HEK293 (cell line): Measurements from ENCODE around the gene CDC14B.

Experiments used
- CTCF ChIA-PET: fragments of 350-600 bp; formaldehyde crosslinking; extraction: SDS; loops from one replicate; lab custom pipeline; 2021; ENCODE audit warnings: antibody characterized with exemption; lab: Yijun Ruan, JAX
- POLR2A ChIA-PET: fragments of 300-600 bp; formaldehyde crosslinking; extraction: SDS; loops from one replicate; lab custom pipeline; 2020; ENCODE audit warnings: antibody characterized with exemption, inconsistent platforms; lab: Yijun Ruan, JAX
- H3K27ac ChIP-seq: fragments of 200-500 bp; sonication (Bioruptor generic); 2 replicates; pipeline ENCODE4 v1.5.1; 2014; ENCODE audit warnings: low read depth, low read length, control low read depth, inconsistent platforms; ENCODE audit errors: extremely low read depth
- H3K36me3 ChIP-seq, 2 experiments: fragments of 200-500 bp in 1 of 2; sonication (Bioruptor generic) in 1 of 2; 1 replicate in 1 of 2; 2 replicates in 1 of 2; pipeline ENCODE4 v1.5.1; 2014 to 2017; ENCODE audit warnings: inconsistent platforms in 2 of 2, low read length in 2 of 2; ENCODE audit not compliant: control insufficient read depth in 2 of 2, insufficient read depth in 1 of 2
- H3K4me1 ChIP-seq: fragments of 200-500 bp; sonication (Bioruptor generic); 2 replicates; pipeline ENCODE4 v1.5.1; 2014; ENCODE audit warnings: mild to moderate bottlenecking, low read length, inconsistent platforms; ENCODE audit not compliant: control insufficient read depth, insufficient read depth
- H3K4me3 ChIP-seq: 2 replicates; pipeline ENCODE4 v1.5.1; 2011; ENCODE audit warnings: low read depth, mild to moderate bottlenecking, control low read depth, low read length, moderate library complexity
- H3K9me3 ChIP-seq: fragments of 200-500 bp; sonication (Bioruptor generic); 2 replicates; pipeline ENCODE4 v1.5.1; 2014; ENCODE audit warnings: low read depth, low read length, inconsistent platforms; ENCODE audit not compliant: control insufficient read depth, insufficient read depth
- BCL11B ChIP-seq: fragments of 450-650 bp; formaldehyde crosslinking; IDR thresholded peaks from 2 replicates; pipeline ENCODE4 v1.5.1; 2016; ENCODE audit warnings: low read depth, missing biosample characterization, missing genetic modification characterization
- ELK4 ChIP-seq: IDR thresholded peaks from 2 replicates; pipeline ENCODE4 v1.6.1; 2011; ENCODE audit warnings: mild to moderate bottlenecking, low read depth, low read length, borderline replicate concordance
- HOXC10 ChIP-seq: sonication (generic); formaldehyde crosslinking; IDR thresholded peaks from 2 replicates; pipeline ENCODE4 v1.8.1; 2023; ENCODE audit warnings: mild to moderate bottlenecking, missing genetic modification reagents
- IKZF3 ChIP-seq: fragments of 450-650 bp; IDR thresholded peaks from 2 replicates; pipeline ENCODE4 v1.5.0; 2018; ENCODE audit warnings: missing biosample characterization, mild to moderate bottlenecking, missing genetic modification characterization, moderate library complexity
- KLF1 ChIP-seq: fragments of 450-650 bp; formaldehyde crosslinking; IDR thresholded peaks from 2 replicates; pipeline ENCODE4 v1.5.1; 2016; ENCODE audit warnings: missing biosample characterization, missing genetic modification characterization
- KLF16 ChIP-seq: fragments of 450-650 bp; formaldehyde crosslinking; IDR thresholded peaks from 2 replicates; pipeline ENCODE4 v1.5.1; 2017; ENCODE audit warnings: missing biosample characterization, missing genetic modification characterization
- MZF1 ChIP-seq: fragments of 450-650 bp; formaldehyde crosslinking; IDR thresholded peaks from 2 replicates; pipeline ENCODE4 v1.5.1; 2017; ENCODE audit warnings: missing biosample characterization, missing genetic modification characterization, borderline replicate concordance
- SALL2 ChIP-seq: fragments of 450-650 bp; formaldehyde crosslinking; IDR thresholded peaks from 2 replicates; pipeline ENCODE4 v1.5.0; 2017; ENCODE audit warnings: missing biosample characterization, mild to moderate bottlenecking, missing genetic modification characterization, borderline replicate concordance
- SP7 ChIP-seq: fragments of 450-650 bp; formaldehyde crosslinking; IDR thresholded peaks from 2 replicates; pipeline ENCODE4 v1.5.1; 2016; ENCODE audit warnings: missing biosample characterization, missing genetic modification characterization
- ZBTB17 ChIP-seq: fragments of 450-650 bp; formaldehyde crosslinking; IDR thresholded peaks from 2 replicates; pipeline ENCODE4 v1.5.1; 2016; ENCODE audit warnings: missing biosample characterization, missing genetic modification characterization
- ZBTB21 ChIP-seq: fragments of 450-650 bp; formaldehyde crosslinking; IDR thresholded peaks from 2 replicates; pipeline ENCODE4 v1.5.1; 2017; ENCODE audit warnings: missing biosample characterization, missing genetic modification characterization
- ZIC2 ChIP-seq: fragments of 450-650 bp; formaldehyde crosslinking; IDR thresholded peaks from 2 replicates; pipeline ENCODE4 v1.5.1; 2016; ENCODE audit warnings: missing biosample characterization, missing genetic modification characterization
- ZNF114 ChIP-seq: fragments of 450-650 bp; formaldehyde crosslinking; IDR thresholded peaks from 2 replicates; pipeline ENCODE4 v1.5.0; 2017; ENCODE audit warnings: missing biosample characterization, missing genetic modification characterization
- ZNF19 ChIP-seq: fragments of 450-650 bp; formaldehyde crosslinking; IDR thresholded peaks from 2 replicates; pipeline ENCODE4; 2016; ENCODE audit warnings: missing biosample characterization, missing genetic modification characterization, low read depth
- ZNF223 ChIP-seq: fragments of 450-650 bp; formaldehyde crosslinking; IDR thresholded peaks from 2 replicates; pipeline ENCODE4 v1.5.1; 2016; ENCODE audit warnings: missing biosample characterization, missing genetic modification characterization
- ZNF248 ChIP-seq: fragments of 450-650 bp; formaldehyde crosslinking; IDR thresholded peaks from 2 replicates; pipeline ENCODE4 v1.5.1; 2017; ENCODE audit warnings: missing biosample characterization, missing genetic modification characterization
- ZNF302 ChIP-seq: fragments of 450-650 bp; formaldehyde crosslinking; IDR thresholded peaks from 2 replicates; pipeline ENCODE4 v1.5.1; 2016; ENCODE audit warnings: missing biosample characterization, missing genetic modification characterization, low read depth
- ZNF37A ChIP-seq: fragments of 450-650 bp; IDR thresholded peaks from 2 replicates; pipeline ENCODE4 v1.5.1; 2018; ENCODE audit warnings: missing biosample characterization, missing genetic modification characterization
- ZNF394 ChIP-seq: fragments of 450-650 bp; formaldehyde crosslinking; IDR thresholded peaks from 2 replicates; pipeline ENCODE4 v1.5.1; 2016; ENCODE audit warnings: missing biosample characterization, missing genetic modification characterization, mild to moderate bottlenecking, moderate library complexity, borderline replicate concordance
- ZNF398 ChIP-seq: fragments of 450-650 bp; formaldehyde crosslinking; IDR thresholded peaks from 2 replicates; pipeline ENCODE4 v1.5.1; 2017; ENCODE audit warnings: missing biosample characterization, missing genetic modification characterization
- ZNF521 ChIP-seq: fragments of 450-650 bp; formaldehyde crosslinking; IDR thresholded peaks from 2 replicates; pipeline ENCODE4 v1.5.1; 2017; ENCODE audit warnings: missing biosample characterization, mild to moderate bottlenecking, missing genetic modification characterization
- ZNF529 ChIP-seq: fragments of 450-650 bp; formaldehyde crosslinking; IDR thresholded peaks from 2 replicates; pipeline ENCODE4 v1.5.1; 2017; ENCODE audit warnings: missing genetic modification characterization, missing biosample characterization; ENCODE audit not compliant: insufficient replicate concordance
- ZNF530 ChIP-seq: fragments of 450-650 bp; formaldehyde crosslinking; IDR thresholded peaks from 2 replicates; pipeline ENCODE4 v1.5.1; 2016; ENCODE audit warnings: low read depth, missing biosample characterization, missing genetic modification characterization
- ZNF558 ChIP-seq: fragments of 450-650 bp; formaldehyde crosslinking; IDR thresholded peaks from 2 replicates; pipeline ENCODE4 v1.5.1; 2016; ENCODE audit warnings: missing biosample characterization, missing genetic modification characterization
- ZNF585B ChIP-seq: fragments of 450-650 bp; formaldehyde crosslinking; IDR thresholded peaks from 2 replicates; pipeline ENCODE4 v1.5.1; 2016; ENCODE audit warnings: missing biosample characterization, missing genetic modification characterization
- ZNF707 ChIP-seq: fragments of 450-650 bp; formaldehyde crosslinking; IDR thresholded peaks from 2 replicates; pipeline ENCODE4 v1.5.1; 2016; ENCODE audit warnings: missing biosample characterization, missing genetic modification characterization
- ZNF785 ChIP-seq: fragments of 450-650 bp; formaldehyde crosslinking; IDR thresholded peaks from 2 replicates; pipeline ENCODE4 v1.5.1; 2016; ENCODE audit warnings: missing biosample characterization, missing genetic modification characterization
- ZNF837 ChIP-seq: fragments of 450-650 bp; formaldehyde crosslinking; IDR thresholded peaks from 2 replicates; pipeline ENCODE4 v1.5.1; 2016; ENCODE audit warnings: missing biosample characterization, missing genetic modification characterization
- ZSCAN18 ChIP-seq: fragments of 450-650 bp; formaldehyde crosslinking; IDR thresholded peaks from 2 replicates; pipeline ENCODE4 v1.5.1; 2016; ENCODE audit warnings: missing biosample characterization, missing genetic modification characterization

Gene CDC14B

GRCh38 chr9:96607971-96608370 is 11.7 kb downstream of the CDC14B start (continued):
- no peak for TF ChIP-seq ZNF398 (tag by site-specific recombination)
- TF ChIP-seq BCL11B (tag by site-specific recombination) = no peak
- TF ChIP-seq SALL2 (tag by site-specific recombination) = no peak
- no peak for TF ChIP-seq KLF1 (tag by site-specific recombination)
- no peak for TF ChIP-seq ZNF837
- no peak for TF ChIP-seq HOXC10
- no peak for TF ChIP-seq ELK4
- TF ChIP-seq ZNF248 (tag by site-specific recombination) = no peak
- TF ChIP-seq, all 188 proteins: peak for 0

DNA sequence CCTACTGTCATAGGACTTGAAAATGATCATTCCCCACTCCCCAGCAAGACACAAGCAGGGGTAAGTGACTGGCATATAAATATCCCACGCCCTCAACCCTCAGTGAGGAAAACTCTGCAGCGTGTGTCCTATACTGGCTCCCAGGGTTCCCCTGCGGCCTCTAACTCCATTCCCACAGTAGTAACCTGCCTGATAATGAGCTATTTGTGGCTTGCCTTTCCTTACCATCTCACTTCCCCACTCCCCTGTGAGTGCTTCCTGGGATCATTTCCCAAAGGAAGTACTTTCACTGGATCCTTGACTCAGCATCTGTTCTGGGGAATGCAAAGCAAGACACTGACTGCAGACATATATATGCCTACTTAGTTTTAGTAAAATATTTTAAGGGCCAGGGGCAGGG is 14.3 kb downstream of the CDC14B start:
- no peaks in the 10 kb centered on the region for H3K36me3 ChIP-seq
- CTCF ChIA-PET = no interaction called here
- H3K4me3 ChIP-seq = no peak overlapping the region
- no peaks in the 10 kb centered on the region for H3K4me1 ChIP-seq
- POLR2A ChIA-PET = no interaction called here
- H3K27ac ChIP-seq = no peak overlapping the region
- TF ChIP-seq ZNF529 (tag by site-specific recombination) = no peak
- no peak for TF ChIP-seq ZSCAN18 (tag by site-specific recombination)
- no peak for TF ChIP-seq HOXC10
- no peak for TF ChIP-seq ZNF530 (tag by site-specific recombination)
- TF ChIP-seq SP7 (tag by site-specific recombination) = no peak
- TF ChIP-seq ZNF521 (tag by site-specific recombination) = no peak
- TF ChIP-seq ZBTB17 (tag by site-specific recombination) = no peak
- TF ChIP-seq ZNF223 (tag by site-specific recombination) = no peak
- no peaks in the 10 kb centered on the region for H3K9me3 ChIP-seq

GRCh38 chr9:96604004-96604319 is 15.7 kb downstream of the CDC14B start:
- POLR2A ChIA-PET = no interaction called here
- Histone ChIP-seq H3K27ac (no peak overlapping the region), H3K4me3 (no peak overlapping the region), H3K4me1 (no peaks in the 10 kb centered on the region), H3K9me3 (no peaks in the 10 kb centered on the region), H3K36me3 (no peaks in the 10 kb centered on the region)
- TF ChIP-seq ZNF394 (tag by site-specific recombination) = no peak
- no peak for TF ChIP-seq ZBTB21 (tag by site-specific recombination)
- TF ChIP-seq ZNF302 (tag by site-specific recombination) = no peak
- TF ChIP-seq MZF1 (tag by site-specific recombination) = no peak
- TF ChIP-seq KLF16 (tag by site-specific recombination) = no peak
- TF ChIP-seq IKZF3 (tag by site-specific recombination) = no peak
- no peak for TF ChIP-seq ZNF585B (tag by site-specific recombination)
- TF ChIP-seq ZIC2 (tag by site-specific recombination) = no peak
- TF ChIP-seq ZNF37A = no peak
- TF ChIP-seq ZNF19 (tag by site-specific recombination) = no peak
- TF ChIP-seq ZNF558 (tag by site-specific recombination) = no peak
- TF ChIP-seq ZNF707 (tag by site-specific recombination) = no peak
- no peak for TF ChIP-seq ZNF114
- TF ChIP-seq ZNF785 = no peak
- CTCF ChIA-PET = no interaction called here
